Duodenal mucosa (tissue), 2 donors: ENCODE measurements around the gene SCUBE2.

Experiments
- H3K27ac ChIP-seq: one replicate; pipeline ENCODE4 v1.7.0; 2013; ENCODE audit warnings: low read depth, low read length
- H3K27me3 ChIP-seq, 2 donors: one replicate each; pipeline ENCODE4 v1.7.0; 2013; ENCODE audit warnings: low read length in 2 of 2, control low read depth in 1 of 2; ENCODE audit not compliant: insufficient read depth in 2 of 2, control insufficient read depth in 1 of 2
- H3K36me3 ChIP-seq, 2 donors: one replicate each; pipeline ENCODE4 v1.7.0; 2013; ENCODE audit warnings: low read length in 2 of 2, control low read depth in 1 of 2; ENCODE audit not compliant: insufficient read depth in 2 of 2, control insufficient read depth in 1 of 2
- H3K4me1 ChIP-seq, 2 donors: one replicate each; pipeline ENCODE4 v1.7.0; 2013; ENCODE audit warnings: low read length in 2 of 2, control low read depth in 1 of 2; ENCODE audit not compliant: insufficient read depth in 2 of 2, control insufficient read depth in 1 of 2
- H3K4me3 ChIP-seq, 2 donors: one replicate each; pipeline ENCODE4 v1.7.0; 2013; ENCODE audit warnings: low read length in 2 of 2, low read depth in 1 of 2
- H3K9ac ChIP-seq, 2 donors: one replicate each; pipeline ENCODE4 v1.7.0; 2013; ENCODE audit warnings: low read length in 2 of 2, low read depth in 1 of 2
- H3K9me3 ChIP-seq, 2 donors: one replicate each; pipeline ENCODE4 v1.7.0; 2013; ENCODE audit warnings: low read length in 2 of 2, control low read depth in 1 of 2; ENCODE audit not compliant: control insufficient read depth in 1 of 2

The SCUBE2 gene

DNA sequence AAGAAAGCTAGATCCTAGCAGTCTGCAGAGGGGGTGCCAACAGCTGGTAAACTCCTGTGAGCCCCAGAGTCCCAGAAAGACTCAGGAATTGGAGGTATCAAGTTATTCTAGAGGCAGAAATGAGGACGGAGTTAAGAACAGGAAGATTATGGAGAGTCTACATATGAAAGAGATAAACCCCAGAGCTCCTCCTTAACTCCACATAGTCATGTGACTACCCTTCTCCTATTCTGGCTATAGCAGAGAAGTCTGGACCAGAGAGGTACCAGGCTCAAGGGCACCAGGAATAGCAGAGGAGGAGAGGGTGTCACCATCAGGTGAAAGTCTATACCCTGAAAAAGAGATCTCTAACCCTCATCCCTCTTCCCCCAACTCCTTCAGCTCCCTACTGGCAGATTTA lies 29.6 kb downstream of the SCUBE2 start:
- Histone ChIP-seq H3K9ac (no peak overlapping the region), H3K9me3 (no peaks in the 10 kb centered on the region), H3K27me3 (no peaks in the 10 kb centered on the region), H3K36me3 (no peaks in the 10 kb centered on the region), H3K27ac (no peak overlapping the region), H3K4me1 (peaks cover 0 to 6% of the 10 kb centered on the region in 2 donors), H3K4me3 (no peak overlapping the region)

DNA sequence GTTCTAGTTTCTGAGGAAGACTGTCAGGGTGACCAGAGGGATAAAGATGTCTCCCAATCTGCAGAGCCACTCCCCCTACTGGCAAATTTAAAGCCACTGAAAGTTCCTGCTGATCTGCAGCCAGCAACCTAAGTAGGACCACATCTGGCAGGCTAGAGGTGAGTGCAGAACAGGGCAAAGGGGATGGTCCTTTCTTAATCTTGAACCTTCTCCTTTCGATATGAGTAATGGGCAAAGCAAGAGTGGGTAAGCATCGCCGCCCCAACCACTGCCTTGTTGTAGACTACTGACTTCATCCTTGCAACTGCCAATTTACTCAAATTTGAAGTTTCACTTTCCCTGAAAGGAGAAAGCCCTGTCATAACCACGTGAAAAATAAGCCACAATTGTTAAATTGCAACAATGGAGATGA lies 30.7 kb downstream of the SCUBE2 start:
- peaks cover 0 to 6% of the 10 kb centered on the region in 2 donors for H3K4me1 ChIP-seq

DNA sequence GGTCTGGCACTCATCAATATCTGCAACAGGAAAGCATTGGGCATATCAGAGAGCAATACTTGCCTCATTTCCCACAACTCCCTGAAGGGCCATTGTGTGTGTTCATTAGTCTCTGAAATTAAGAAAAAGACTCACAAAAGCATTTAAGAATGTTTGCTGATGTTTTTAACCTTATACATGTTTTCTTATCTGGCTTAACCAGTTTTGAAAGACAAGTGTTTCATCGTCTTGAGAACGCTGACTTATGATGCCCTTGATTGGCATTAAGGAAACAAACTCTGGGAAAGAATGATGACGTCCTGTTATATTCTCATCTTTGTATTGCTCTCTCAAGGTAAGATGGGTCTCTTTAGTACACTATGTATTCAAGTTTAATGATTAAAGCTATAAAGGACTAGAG lies 32.0 kb downstream of the SCUBE2 start:
- Histone ChIP-seq H3K4me1 (peaks cover 0 to 6% of the 10 kb centered on the region in 2 donors), H3K9ac (no peak overlapping the region), H3K36me3 (no peaks in the 10 kb centered on the region), H3K9me3 (no peaks in the 10 kb centered on the region), H3K27me3 (no peaks in the 10 kb centered on the region), H3K4me3 (no peak overlapping the region), H3K27ac (no peak overlapping the region)

More for the DNA sequence above, 30.7 kb downstream of the SCUBE2 start:
- H3K27ac ChIP-seq: no peak overlapping the region
- H3K36me3 ChIP-seq: no peaks in the 10 kb centered on the region
- no peaks in the 10 kb centered on the region for H3K27me3 ChIP-seq
- H3K9ac ChIP-seq: no peak overlapping the region
- H3K9me3 ChIP-seq: no peaks in the 10 kb centered on the region
- H3K4me3 ChIP-seq: no peak overlapping the region

DNA sequence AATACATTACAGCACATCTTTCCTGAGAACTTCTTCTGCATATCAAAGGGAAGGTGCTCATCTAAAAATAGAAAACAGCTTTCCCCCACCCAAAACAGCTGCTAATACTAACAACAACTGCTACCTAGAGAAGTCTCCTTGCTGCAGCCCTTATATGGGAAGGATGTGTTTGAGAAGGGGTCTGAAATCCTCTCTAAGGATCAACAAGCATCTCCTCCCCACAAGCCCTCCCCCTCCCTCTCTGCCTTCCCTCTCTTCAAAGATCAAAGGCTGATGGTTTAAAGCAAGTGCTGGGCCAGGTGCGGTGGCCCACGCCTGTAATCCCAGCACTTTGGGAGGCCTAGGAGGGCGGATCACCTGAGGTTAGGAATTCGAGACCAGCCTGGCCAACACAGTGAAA lies 33.5 kb downstream of the SCUBE2 start:
- Histone ChIP-seq H3K36me3 (no peaks in the 10 kb centered on the region), H3K27ac (no peak overlapping the region), H3K9ac (no peak overlapping the region), H3K27me3 (no peaks in the 10 kb centered on the region), H3K4me3 (no peak overlapping the region), H3K9me3 (no peaks in the 10 kb centered on the region), H3K4me1 (peaks cover 0 to 6% of the 10 kb centered on the region in 2 donors)

DNA sequence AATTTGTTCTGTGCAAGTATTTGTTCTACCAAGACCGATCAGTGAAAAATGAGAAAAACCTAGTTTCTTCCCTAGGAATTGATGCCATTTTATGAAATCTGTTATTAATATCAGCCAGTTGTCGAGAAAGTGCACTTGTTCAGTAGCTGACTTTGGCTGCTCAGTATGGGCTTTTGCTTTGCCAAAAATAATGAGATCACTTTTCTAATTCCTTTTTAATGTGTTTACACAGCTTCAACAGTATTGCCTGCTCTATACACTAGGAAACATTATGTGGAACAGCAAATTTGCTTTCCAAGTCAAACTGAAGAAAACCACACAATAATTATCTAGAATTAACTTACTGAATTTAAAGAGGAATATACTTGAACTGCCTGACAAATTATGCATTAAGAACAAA lies 34.4 kb downstream of the SCUBE2 start:
- H3K4me3 ChIP-seq: no peak overlapping the region
- no peaks in the 10 kb centered on the region for H3K27me3 ChIP-seq
- H3K4me1 ChIP-seq: peaks cover 0 to 6% of the 10 kb centered on the region in 2 donors
- no peaks in the 10 kb centered on the region for H3K36me3 ChIP-seq
- H3K9me3 ChIP-seq: no peaks in the 10 kb centered on the region
- no peak overlapping the region for H3K9ac ChIP-seq
- no peak overlapping the region for H3K27ac ChIP-seq

DNA sequence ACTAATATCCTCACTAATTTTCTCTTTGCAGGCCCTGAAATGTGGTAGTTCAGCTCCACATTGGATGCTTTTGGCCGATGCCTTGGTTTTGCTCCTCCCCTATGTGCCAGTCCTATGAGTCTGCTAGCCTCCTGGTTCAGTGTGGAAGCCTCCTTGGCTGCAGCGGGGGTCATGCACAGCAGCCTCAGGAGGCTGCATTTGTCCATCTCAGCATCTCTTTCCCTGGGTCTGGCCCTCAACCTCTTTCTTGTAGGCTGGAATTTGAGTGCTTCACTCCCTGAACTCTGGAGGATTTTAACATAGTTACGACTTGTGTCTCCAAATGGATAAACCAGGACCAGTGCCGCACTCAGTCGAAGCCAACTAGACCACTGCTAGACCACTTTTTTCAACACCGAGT lies 34.9 kb downstream of the SCUBE2 start:
- Histone ChIP-seq H3K4me3 (no peak overlapping the region), H3K27ac (no peak overlapping the region), H3K9me3 (no peaks in the 10 kb centered on the region), H3K9ac (no peak overlapping the region), H3K4me1 (peaks cover 0 to 6% of the 10 kb centered on the region in 2 donors), H3K36me3 (no peaks in the 10 kb centered on the region), H3K27me3 (no peaks in the 10 kb centered on the region)

DNA sequence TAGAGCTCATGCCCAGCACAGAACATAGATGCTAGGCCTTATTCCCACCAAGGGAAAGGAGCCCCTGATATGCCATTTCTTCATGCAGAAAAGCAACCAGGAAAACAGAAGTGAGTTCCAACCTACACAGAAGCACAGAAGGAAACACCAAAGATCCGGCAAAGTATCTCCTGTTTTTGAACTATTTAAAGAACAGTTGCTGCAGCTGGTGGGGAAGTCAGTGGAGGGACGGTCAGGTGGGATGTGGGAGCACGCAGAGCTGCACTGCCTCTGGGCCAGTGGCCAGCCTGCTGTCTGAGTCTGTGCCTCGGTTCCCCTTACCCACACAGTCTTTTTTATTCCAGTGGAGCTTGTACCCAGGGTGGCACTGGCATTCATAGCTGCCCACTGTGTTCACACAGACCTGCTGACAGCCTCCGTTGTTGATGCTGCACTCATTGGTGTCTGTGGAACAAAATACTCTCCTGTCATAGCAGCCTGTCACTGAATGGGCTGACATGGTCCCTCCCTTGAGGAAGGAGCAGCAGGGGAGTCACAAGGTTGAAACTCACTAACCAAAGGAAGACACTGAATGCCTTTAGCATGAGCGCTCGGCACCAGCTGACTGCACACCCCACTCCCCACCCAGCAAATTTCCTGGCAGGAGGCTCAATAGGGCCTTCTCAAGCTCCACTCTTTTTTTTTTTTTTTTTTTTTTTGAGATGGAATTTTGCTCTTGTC lies 37.9 kb downstream of the SCUBE2 start:
- Histone ChIP-seq H3K9ac (no peak overlapping the region), H3K9me3 (no peaks in the 10 kb centered on the region), H3K36me3 (no peaks in the 10 kb centered on the region), H3K27me3 (no peaks in the 10 kb centered on the region), H3K4me3 (no peak overlapping the region), H3K27ac (no peak overlapping the region), H3K4me1 (no peaks in the 10 kb centered on the region)

DNA sequence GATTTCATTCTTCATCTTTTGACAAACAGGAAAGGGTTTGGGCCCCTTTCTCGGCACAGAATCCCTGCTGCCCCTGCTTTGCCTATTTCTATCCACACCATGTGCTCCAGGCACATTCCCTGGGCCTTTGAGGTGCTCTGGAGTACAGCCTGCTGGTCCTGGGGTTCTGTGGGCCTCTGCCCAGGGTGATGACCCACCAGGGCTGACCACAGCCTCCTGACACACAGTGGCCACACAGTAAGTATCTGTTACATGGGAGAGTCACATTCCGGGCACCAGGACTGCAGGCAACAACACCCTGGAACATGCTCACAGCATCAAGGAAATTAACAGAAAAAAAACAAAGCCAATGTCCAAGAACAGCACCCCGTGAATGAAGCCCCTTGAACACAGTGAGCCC lies 39.1 kb downstream of the SCUBE2 start:
- Histone ChIP-seq H3K9ac (no peak overlapping the region), H3K4me1 (peaks cover 0 to 2% of the 10 kb centered on the region in 2 donors), H3K36me3 (no peaks in the 10 kb centered on the region), H3K27ac (no peak overlapping the region), H3K4me3 (no peak overlapping the region), H3K27me3 (no peaks in the 10 kb centered on the region), H3K9me3 (no peaks in the 10 kb centered on the region)

DNA sequence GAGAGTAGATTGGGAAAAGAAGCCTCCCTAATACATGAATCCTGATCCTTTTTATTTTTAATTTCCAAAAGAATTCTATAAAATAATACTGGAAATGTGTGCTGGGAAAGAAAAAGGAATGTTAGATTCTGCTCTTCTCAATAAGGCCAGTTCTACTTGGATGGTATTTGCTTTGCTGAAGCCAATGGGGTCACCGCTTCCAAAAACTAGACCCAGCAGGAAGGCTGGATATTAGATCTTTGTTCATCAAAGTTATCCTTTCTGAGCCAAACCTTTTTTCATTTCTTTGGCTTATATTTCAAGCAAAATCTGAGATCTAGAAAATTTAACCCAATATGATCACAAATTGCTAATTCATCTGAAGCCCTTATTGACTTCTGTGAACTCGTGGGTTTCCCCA lies 41.4 kb downstream of the SCUBE2 start:
- no peaks in the 10 kb centered on the region for H3K9me3 ChIP-seq
- no peaks in the 10 kb centered on the region for H3K27me3 ChIP-seq
- H3K27ac ChIP-seq: no peak overlapping the region
- no peaks in the 10 kb centered on the region for H3K36me3 ChIP-seq
- no peak overlapping the region for H3K4me3 ChIP-seq
- H3K9ac ChIP-seq: no peak overlapping the region
- H3K4me1 ChIP-seq: peaks cover 0 to 4% of the 10 kb centered on the region in 2 donors

DNA sequence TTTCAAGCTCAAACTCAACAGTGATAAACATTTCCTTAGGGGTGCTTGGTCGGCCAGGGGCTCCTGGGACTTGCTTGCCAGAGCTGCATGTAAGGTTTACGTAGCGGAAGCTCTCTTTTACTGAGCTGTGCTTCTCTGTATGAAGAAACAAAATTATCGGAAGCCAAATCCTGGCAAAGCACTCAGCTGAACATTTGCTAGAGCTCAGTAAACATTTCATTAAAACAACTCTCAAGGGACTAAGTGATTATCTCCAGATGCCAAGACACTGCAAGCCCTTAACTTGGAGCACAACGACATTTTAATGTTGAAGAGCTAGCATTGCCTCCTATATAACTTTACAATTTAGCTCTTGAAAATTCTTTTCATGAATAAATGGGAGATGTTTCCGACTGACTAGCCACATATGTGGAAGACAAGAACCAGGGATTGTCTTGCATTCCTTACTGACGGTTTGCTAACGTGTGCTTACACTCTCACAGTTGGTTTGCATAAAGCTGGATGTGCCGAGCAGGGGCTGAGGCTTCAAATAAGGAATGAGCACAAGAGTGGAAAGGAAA lies 43.4 kb downstream of the SCUBE2 start:
- Histone ChIP-seq H3K9ac (no peak overlapping the region), H3K27me3 (no peaks in the 10 kb centered on the region), H3K36me3 (no peaks in the 10 kb centered on the region), H3K27ac (no peak overlapping the region), H3K4me3 (no peak overlapping the region), H3K9me3 (no peaks in the 10 kb centered on the region), H3K4me1 (peaks cover 0 to 4% of the 10 kb centered on the region in 2 donors)
